B cell (primary cell): ENCODE results near the gene PTPRN2. TPM values are rescaled to one million over a fixed set of nuclear protein-coding genes. Genes with fewer than 3 reads are reported as not detected.

Experiments
- ATAC-seq: fragments of 200-7000 bp; cut with Tn5 transposase; one replicate; pipeline ENCODE4 v1.10.0; 2021; ENCODE audit warnings: low read depth, mild to moderate bottlenecking, moderate number of reproducible peaks, moderate library complexity
- CTCF ChIA-PET: fragments of 350-600 bp; sonication (Branson Sonifier 250); formaldehyde crosslinking; loops from one replicate; lab custom pipeline; 2021; ENCODE audit warnings: antibody characterized with exemption, inconsistent platforms; lab: Charles Lee
- POLR2A ChIA-PET: fragments of 350-600 bp; sonication (Branson Sonifier 250); formaldehyde crosslinking; loops from one replicate; lab custom pipeline; 2021; ENCODE audit warnings: antibody characterized with exemption; lab: Charles Lee
- DNase-seq: peaks from one replicate; pipeline ENCODE4 v3.0.0; 2013
- H2AFZ ChIP-seq: 2 replicates; pipeline ENCODE4 v1.6.1; 2012; ENCODE audit warnings: mild to moderate bottlenecking, low read depth, low read length; ENCODE audit not compliant: insufficient read depth, poor library complexity, severe bottlenecking
- H3K27ac ChIP-seq, 2 donors: 1 replicate in 1 of 2; 2 replicates in 1 of 2; pipeline ENCODE4 v1.5.1; 2012 to 2013; ENCODE audit warnings: low read length in 2 of 2, mild to moderate bottlenecking in 2 of 2, moderate library complexity in 1 of 2
- H3K27me3 ChIP-seq, 4 experiments: fragments of 200-600 bp in 1 of 4; sonication (generic) in 1 of 4; replicated peaks in 1 of 4; 1 replicate in 2 of 4; 2 replicates in 2 of 4; pipeline versions ENCODE4 v1.6.1 to v1.7.0; 2013 to 2016; ENCODE audit warnings: low read length in 3 of 4, mild to moderate bottlenecking in 2 of 4, mixed read lengths in 1 of 4, moderate library complexity in 1 of 4; ENCODE audit not compliant: insufficient read depth in 4 of 4, control insufficient read depth in 3 of 4; ENCODE audit errors: control extremely low read depth in 1 of 4
- H3K36me3 ChIP-seq, 2 experiments: replicated peaks in 1 of 2; 1 replicate in 1 of 2; 2 replicates in 1 of 2; pipeline versions ENCODE4 v1.6.1 to v1.7.1; 2013; ENCODE audit warnings: low read length in 1 of 2; ENCODE audit not compliant: insufficient read depth in 2 of 2, control insufficient read depth in 1 of 2; ENCODE audit errors: control extremely low read depth in 1 of 2, extremely low read depth in 1 of 2
- H3K4me1 ChIP-seq, 2 donors: fragments of 200-600 bp in 1 of 2; sonication (generic) in 1 of 2; 1 replicate in 1 of 2; 2 replicates in 1 of 2; pipeline versions ENCODE4 v1.5.1 to v1.6.1; 2013 to 2017; ENCODE audit warnings: low read length in 2 of 2; ENCODE audit not compliant: control insufficient read depth in 2 of 2, insufficient read depth in 2 of 2
- H3K4me2 ChIP-seq: replicated peaks from 2 replicates; pipeline ENCODE3; 2012; ENCODE audit warnings: mild to moderate bottlenecking, low read depth, low read length; ENCODE audit not compliant: poor library complexity, severe bottlenecking
- H3K4me3 ChIP-seq, 5 experiments: fragments of 200-600 bp in 1 of 5; sonication (generic) in 1 of 5; 1 replicate in 3 of 5; 2 replicates in 2 of 5; pipeline versions ENCODE4 v1.5.1 to v1.7.0; 2011 to 2016; ENCODE audit warnings: low read length in 4 of 5, mild to moderate bottlenecking in 4 of 5, low read depth in 2 of 5, control low read depth in 1 of 5, moderate library complexity in 1 of 5; ENCODE audit not compliant: insufficient read depth in 1 of 5; ENCODE audit errors: control extremely low read depth in 1 of 5, extremely low read depth in 1 of 5
- H3K79me2 ChIP-seq: fragments of 200-600 bp; sonication (generic); one replicate; pipeline ENCODE4 v1.6.0; 2016; ENCODE audit warnings: low read length; ENCODE audit not compliant: control insufficient read depth, insufficient read depth
- H3K9ac ChIP-seq: fragments of 200-600 bp; sonication (generic); 2 replicates; pipeline ENCODE4 v1.6.1; 2017; ENCODE audit warnings: mild to moderate bottlenecking, low read length, moderate library complexity
- H3K9me3 ChIP-seq, 3 donors: one replicate each; pipeline versions ENCODE4 v1.6.1 to v1.7.1; 2013; ENCODE audit warnings: low read length in 2 of 3; ENCODE audit not compliant: control insufficient read depth in 2 of 3, insufficient read depth in 1 of 3; ENCODE audit errors: control extremely low read depth in 1 of 3
- H4K20me1 ChIP-seq: 2 replicates; pipeline ENCODE4 v1.6.0; 2012; ENCODE audit warnings: mild to moderate bottlenecking, low read length; ENCODE audit not compliant: insufficient read depth, control insufficient read depth, poor library complexity, severe bottlenecking
- H3K27ac Mint-ChIP-seq: one replicate; pipeline ENCODE4 v1.8.0; 2021; ENCODE audit warnings: mixed read lengths
- H3K27me3 Mint-ChIP-seq: one replicate; pipeline ENCODE4 v1.8.0; 2021; ENCODE audit warnings: mixed read lengths
- H3K4me1 Mint-ChIP-seq: one replicate; pipeline ENCODE4 v1.8.0; 2021; ENCODE audit warnings: mixed read lengths
- H3K4me3 Mint-ChIP-seq: one replicate; pipeline ENCODE4 v1.8.0; 2021; ENCODE audit warnings: mixed read lengths
- H3K9me3 Mint-ChIP-seq: one replicate; pipeline ENCODE4 v1.8.0; 2022; ENCODE audit warnings: mixed read lengths; ENCODE audit not compliant: insufficient read depth
- CTCF ChIP-seq: fragments of 200-600 bp; IDR thresholded peaks from one replicate; pipeline ENCODE4 v1.8.0; 2022; ENCODE audit warnings: antibody characterized with exemption, mild to moderate bottlenecking
- EZH2 ChIP-seq: IDR thresholded peaks from 2 replicates; pipeline ENCODE4 v1.6.1; 2012; ENCODE audit warnings: borderline replicate concordance, low read depth, mild to moderate bottlenecking, moderate library complexity, low read length; ENCODE audit not compliant: insufficient read depth, poor library complexity, severe bottlenecking
- WGBS: methylation state at CpG from one replicate; pipeline ENCODE4 v1.1.5; 2013; ENCODE audit warnings: missing lambda C conversion rate; ENCODE audit not compliant: insufficient coverage; 5-methylcytosine and 5-hydroxymethylcytosine counted together
- intact Hi-C: fragments of 100-400 bp; cut with micrococcal nuclease; formaldehyde crosslinking; loops from one replicate; pipeline ENCODE4 v1.10.0; 2022
- polyA plus RNA-seq: library from polyadenylated mRNA; depleted of rRNA; stranded (reverse); fragments of >200 nt; gene quantifications from 2 replicates; pipeline ENCODE4 v1.2.3, GENCODE V29; 2012
- total RNA-seq, 2 donors: library from RNA; stranded (reverse); fragments of 120-200 nt in 1 of 2; gene quantifications; 1 replicate in 1 of 2; 2 replicates in 1 of 2; pipeline versions ENCODE4 v1.2.3 to v1.2.4, GENCODE V29; 2013 to 2022

PTPRN2 gene
- total and polyA plus RNA-seq, 2 donors (not counting 1 experiment from before 2014, with no cell fraction given) = 2.0 to 5.0 TPM

DNA sequence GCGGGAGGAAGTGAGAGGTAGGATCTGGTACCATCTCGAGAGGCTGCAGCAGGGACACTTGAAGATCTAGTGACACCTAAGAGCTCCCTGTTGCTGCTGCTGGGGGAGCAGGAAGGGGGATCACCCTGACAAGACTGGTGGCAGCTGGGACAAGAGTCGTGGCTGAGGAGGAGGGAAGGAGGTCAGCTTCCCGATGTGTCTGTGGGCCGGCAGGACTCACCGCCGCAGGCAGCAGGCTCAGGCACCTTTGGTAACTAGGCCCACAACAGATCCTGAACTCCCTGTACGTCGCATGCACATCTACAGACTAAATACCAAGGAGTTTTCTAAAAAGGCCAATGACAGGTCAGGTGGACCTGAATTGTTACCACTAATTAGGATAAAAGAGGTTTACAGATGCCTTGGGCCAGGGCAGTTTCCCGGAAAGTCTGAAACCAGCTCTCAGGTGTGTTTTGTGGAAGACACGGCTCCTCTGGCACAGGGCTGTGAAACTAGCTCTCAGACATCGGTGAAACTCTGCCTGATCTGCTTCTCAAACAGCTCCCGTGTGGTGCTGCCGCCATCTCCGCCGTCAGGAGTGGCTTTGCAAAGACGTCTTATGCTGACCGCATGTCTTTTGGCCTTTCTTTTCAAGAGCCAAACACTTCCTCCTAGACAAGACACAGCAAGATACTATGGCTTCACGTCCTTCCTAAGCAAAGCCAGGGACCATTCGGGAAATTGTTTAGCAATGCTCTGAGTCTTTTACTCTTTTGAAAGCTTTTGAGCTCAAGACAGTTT is 609.7 kb downstream of the PTPRN2 start:
- Mint-ChIP-seq H3K27ac (no peak overlapping the region), H3K4me1 (no peaks in the 10 kb centered on the region), H3K4me3 (no peak overlapping the region), H3K27me3 (no peaks in the 10 kb centered on the region), H3K9me3 (peaks cover 3% of the 10 kb centered on the region)
- Histone ChIP-seq H2AFZ (no peak overlapping the region), H4K20me1 (no peaks in the 10 kb centered on the region), H3K79me2 (no peaks in the 10 kb centered on the region), H3K4me3 (no peak overlapping the region), H3K36me3 (no peaks in the 10 kb centered on the region), H3K27me3 (no peaks in the 10 kb centered on the region), H3K27ac (no peak overlapping the region), H3K4me2 (no peak overlapping the region), H3K9ac (no peak overlapping the region), H3K9me3 (peaks cover 0 to 50% (median 20%) of the 10 kb centered on the region in 3 donors), H3K4me1 (no peaks in the 10 kb centered on the region)
- intact Hi-C loops = no loop called here
- POLR2A ChIA-PET = no interaction called here
- DNase-seq (no peak), ATAC-seq (no peak)
- 88% methylated on average over 14 of the region's 20 CpGs for WGBS
- CTCF ChIA-PET = no interaction called here
- TF ChIP-seq CTCF = no peak
- TF ChIP-seq EZH2 = no peak

DNA sequence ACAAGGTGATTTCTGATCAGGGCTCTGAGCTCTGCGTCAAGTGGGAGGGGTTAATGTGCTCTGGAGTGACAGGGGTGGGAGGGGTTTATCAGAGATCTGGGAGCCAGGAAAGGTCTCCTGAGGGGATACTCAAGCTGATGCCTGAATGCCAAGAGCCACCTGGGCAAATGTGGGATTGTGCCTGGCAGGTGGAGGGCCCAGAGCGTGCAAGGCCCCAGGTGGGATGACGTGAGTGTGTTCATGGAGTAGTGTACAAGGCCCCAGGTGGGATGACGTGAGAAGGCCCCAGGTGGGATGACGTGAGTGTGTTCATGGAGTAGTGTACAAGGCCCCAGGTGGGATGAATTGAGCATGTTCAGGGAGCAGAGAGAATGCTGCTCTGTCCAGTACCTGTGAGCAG is 610.3 kb downstream of the PTPRN2 start:
- CTCF ChIA-PET = no interaction called here
- Mint-ChIP-seq H3K4me3 (no peak overlapping the region), H3K27ac (no peak overlapping the region), H3K9me3 (peaks cover 3% of the 10 kb centered on the region), H3K27me3 (no peaks in the 10 kb centered on the region), H3K4me1 (no peaks in the 10 kb centered on the region)
- intact Hi-C loops = no loop called here
- Histone ChIP-seq H2AFZ (no peak overlapping the region), H3K79me2 (no peaks in the 10 kb centered on the region), H3K27me3 (no peaks in the 10 kb centered on the region), H3K9me3 (peaks cover 0 to 56% (median 20%) of the 10 kb centered on the region in 3 donors), H4K20me1 (no peaks in the 10 kb centered on the region), H3K4me1 (no peaks in the 10 kb centered on the region), H3K36me3 (no peaks in the 10 kb centered on the region), H3K4me2 (no peak overlapping the region), H3K9ac (no peak overlapping the region), H3K27ac (no peak overlapping the region), H3K4me3 (no peak overlapping the region)
- DNase-seq = no peak
- POLR2A ChIA-PET = no interaction called here
- ATAC-seq = no peak
- WGBS = 95% methylated on average over 5 of the region's 5 CpGs
- TF ChIP-seq EZH2 = no peak
- no peak for TF ChIP-seq CTCF
